ENCODE measurements around the gene FDXR.

DNA sequence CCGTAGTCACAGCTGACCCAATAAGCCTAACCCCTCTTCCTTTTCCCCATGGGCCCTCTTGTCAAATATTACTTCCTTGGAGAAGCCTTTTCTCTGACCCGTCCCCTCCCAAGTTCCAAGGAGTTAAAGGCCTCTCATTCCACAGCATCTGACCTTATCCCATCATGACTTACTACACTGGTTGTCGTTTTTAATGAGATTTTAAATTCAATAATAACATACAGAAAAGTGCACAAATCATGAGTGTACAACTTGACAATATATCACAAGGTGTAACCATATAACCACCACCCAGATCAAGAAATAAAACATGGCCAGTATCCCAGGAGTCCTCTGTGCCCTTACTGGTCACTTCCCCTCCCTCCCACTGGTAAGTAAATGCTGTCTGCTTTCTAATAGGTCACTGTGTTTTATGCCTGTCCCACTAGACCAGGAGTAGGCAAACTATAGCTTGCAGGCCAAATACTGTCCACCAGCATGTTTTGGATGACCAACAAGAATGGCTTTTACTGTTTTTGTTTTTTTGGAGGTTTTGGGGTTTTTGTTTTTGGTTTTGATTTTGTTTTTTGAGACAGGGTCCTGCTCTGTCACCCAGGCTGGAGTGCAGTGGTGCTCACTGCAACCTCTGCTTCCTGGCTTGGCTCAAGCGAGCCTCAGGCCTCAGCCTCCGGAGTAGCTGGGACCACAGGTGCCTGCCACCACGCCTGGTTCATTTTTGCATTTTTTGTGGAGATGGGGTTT, 1.2 kb upstream of the FDXR start:
- TF ChIP-seq EZH2 (optimal IDR thresholded peaks at IDR 0.05; ENCODE audit: low read depth, low read length) (no peak), CTCF (IDR thresholded peaks at IDR 0.05; ENCODE audit: low read length) (no peak), EZH2phosphoT487 (IDR thresholded peaks at IDR 0.05; ENCODE audit: low read length) (no peak)

Measured in MM.1S (cell line).